ENCODE measurements around the gene SDCCAG8.

The SDCCAG8 gene

GRCh38 chr1:243246916-243247315 is 8.9 kb upstream of the SDCCAG8 start:
- peaks cover 37% of the 10 kb centered on the region for H3K4me1 Mint-ChIP-seq (ENCODE audit: low read depth)
- no peaks in the 10 kb centered on the region for H3K27me3 Mint-ChIP-seq
- H3K27ac Mint-ChIP-seq = no peak overlapping the region

GRCh38 chr1:243247901-243248300 is 7.9 kb upstream of the SDCCAG8 start:
- Mint-ChIP-seq H3K9me3 (ENCODE audit: low read depth) (no peaks in the 10 kb centered on the region), H3K4me3 (no peak overlapping the region), H3K27ac (no peak overlapping the region), H3K36me3 (peaks cover 2% of the 10 kb centered on the region), H3K27me3 (no peaks in the 10 kb centered on the region), H3K4me1 (ENCODE audit: low read depth) (peaks cover 42% of the 10 kb centered on the region)

More at GRCh38 chr1:243246916-243247315, 8.9 kb upstream of the SDCCAG8 start:
- H3K36me3 Mint-ChIP-seq = peaks cover 3% of the 10 kb centered on the region
- no peak overlapping the region for H3K4me3 Mint-ChIP-seq
- H3K9me3 Mint-ChIP-seq (ENCODE audit: low read depth) = no peaks in the 10 kb centered on the region

GRCh38 chr1:243249214-243249613 is 6.6 kb upstream of the SDCCAG8 start:
- Mint-ChIP-seq H3K4me1 (ENCODE audit: low read depth) (peaks cover 49% of the 10 kb centered on the region), H3K27me3 (no peaks in the 10 kb centered on the region), H3K36me3 (no peaks in the 10 kb centered on the region), H3K4me3 (no peak overlapping the region), H3K27ac (no peak overlapping the region), H3K9me3 (ENCODE audit: low read depth) (no peaks in the 10 kb centered on the region)

- H3K4me1 Mint-ChIP-seq (ENCODE audit: low read depth) = peaks cover 48% of the 10 kb centered on the region
- H3K9me3 Mint-ChIP-seq (ENCODE audit: low read depth) = no peaks in the 10 kb centered on the region
- H3K27me3 Mint-ChIP-seq = no peaks in the 10 kb centered on the region
- H3K4me3 Mint-ChIP-seq = no peak overlapping the region
- H3K27ac Mint-ChIP-seq = no peak overlapping the region
- no peaks in the 10 kb centered on the region for H3K36me3 Mint-ChIP-seq
Measured at GRCh38 chr1:243250102-243250501, 5.7 kb upstream of the SDCCAG8 start.

- Mint-ChIP-seq H3K4me3 (no peak overlapping the region), H3K36me3 (no peaks in the 10 kb centered on the region), H3K4me1 (ENCODE audit: low read depth) (peaks cover 52% of the 10 kb centered on the region), H3K27ac (no peak overlapping the region), H3K27me3 (no peaks in the 10 kb centered on the region), H3K9me3 (ENCODE audit: low read depth) (no peaks in the 10 kb centered on the region)
Measured at GRCh38 chr1:243251539-243251938, 4.3 kb upstream of the SDCCAG8 start.

- Mint-ChIP-seq H3K4me3 (peak overlapping the region; percentile 100), H3K36me3 (no peaks in the 10 kb centered on the region), H3K4me1 (ENCODE audit: low read depth) (peaks cover 52% of the 10 kb centered on the region), H3K27me3 (no peaks in the 10 kb centered on the region), H3K9me3 (ENCODE audit: low read depth) (no peaks in the 10 kb centered on the region), H3K27ac (peak overlapping the region; percentile 76)
Measured at GRCh38 chr1:243253211-243253925, 2.5 kb upstream of the SDCCAG8 start.

- Mint-ChIP-seq H3K4me1 (ENCODE audit: low read depth) (peaks cover 49% of the 10 kb centered on the region), H3K36me3 (no peaks in the 10 kb centered on the region), H3K27ac (peak overlapping the region; percentile 76), H3K9me3 (ENCODE audit: low read depth) (no peaks in the 10 kb centered on the region), H3K4me3 (peak overlapping the region; percentile 100), H3K27me3 (no peaks in the 10 kb centered on the region)
Measured at GRCh38 chr1:243253926-243254232, 2.0 kb upstream of the SDCCAG8 start.

GRCh38 chr1:243254233-243254926 is 1.5 kb upstream of the SDCCAG8 start:
- Mint-ChIP-seq H3K4me3 (peak overlapping the region; percentile 100), H3K27me3 (no peaks in the 10 kb centered on the region), H3K9me3 (ENCODE audit: low read depth) (no peaks in the 10 kb centered on the region), H3K27ac (peak overlapping the region; percentile 98), H3K36me3 (no peaks in the 10 kb centered on the region), H3K4me1 (ENCODE audit: low read depth) (peaks cover 50% of the 10 kb centered on the region)

- Mint-ChIP-seq H3K4me3 (peak within 1 kb of the TSS; percentile 100), H3K4me1 (ENCODE audit: low read depth) (peaks cover 52% of the 10 kb centered on the region), H3K9me3 (ENCODE audit: low read depth) (no peaks in the 10 kb centered on the region), H3K27ac (peak within 1 kb of the TSS; percentile 99), H3K36me3 (no peaks in the 10 kb centered on the region), H3K27me3 (no peaks in the 10 kb centered on the region)
Measured at GRCh38 chr1:243254927-243255790, 682 bp upstream of the SDCCAG8 start, which contains the start of gene CEP170. Gene CEP170 (minus strand): TSS chr1:243255281. CDS start chr1:243225280, 30,001 bp downstream.

- H3K4me3 Mint-ChIP-seq = peak overlapping the region; percentile 98
- H3K36me3 Mint-ChIP-seq = peaks cover 3% of the 10 kb centered on the region
- no peaks in the 10 kb centered on the region for H3K27me3 Mint-ChIP-seq
- peaks cover 49% of the 10 kb centered on the region for H3K4me1 Mint-ChIP-seq (ENCODE audit: low read depth)
- H3K9me3 Mint-ChIP-seq (ENCODE audit: low read depth) = no peaks in the 10 kb centered on the region
- H3K27ac Mint-ChIP-seq = peak overlapping the region; percentile 99
Measured at GRCh38 chr1:243256590-243256989, 749 bp downstream of the SDCCAG8 start.

- Mint-ChIP-seq H3K4me1 (ENCODE audit: low read depth) (peaks cover 43% of the 10 kb centered on the region), H3K4me3 (peak overlapping the region; percentile 98), H3K9me3 (ENCODE audit: low read depth) (no peaks in the 10 kb centered on the region), H3K27ac (peak overlapping the region; percentile 3), H3K27me3 (no peaks in the 10 kb centered on the region), H3K36me3 (peaks cover 3% of the 10 kb centered on the region)
Measured at GRCh38 chr1:243257189-243257588, 1.3 kb downstream of the SDCCAG8 start.

- Mint-ChIP-seq H3K9me3 (ENCODE audit: low read depth) (no peaks in the 10 kb centered on the region), H3K36me3 (peaks cover 3% of the 10 kb centered on the region), H3K4me3 (no peak overlapping the region), H3K4me1 (ENCODE audit: low read depth) (peaks cover 33% of the 10 kb centered on the region), H3K27ac (no peak overlapping the region), H3K27me3 (no peaks in the 10 kb centered on the region)
Measured at GRCh38 chr1:243258731-243259130, 2.9 kb downstream of the SDCCAG8 start.

- peaks cover 3% of the 10 kb centered on the region for H3K36me3 Mint-ChIP-seq
- peaks cover 36% of the 10 kb centered on the region for H3K4me1 Mint-ChIP-seq (ENCODE audit: low read depth)
- H3K27ac Mint-ChIP-seq = no peak overlapping the region
- H3K4me3 Mint-ChIP-seq = no peak overlapping the region
- H3K9me3 Mint-ChIP-seq (ENCODE audit: low read depth) = no peaks in the 10 kb centered on the region
- H3K27me3 Mint-ChIP-seq = no peaks in the 10 kb centered on the region
Measured at GRCh38 chr1:243260221-243260880, 4.5 kb downstream of the SDCCAG8 start.

- Mint-ChIP-seq H3K36me3 (peaks cover 3% of the 10 kb centered on the region), H3K27me3 (no peaks in the 10 kb centered on the region), H3K4me1 (ENCODE audit: low read depth) (peaks cover 34% of the 10 kb centered on the region), H3K9me3 (ENCODE audit: low read depth) (no peaks in the 10 kb centered on the region), H3K4me3 (no peak overlapping the region), H3K27ac (no peak overlapping the region)
Measured at GRCh38 chr1:243261390-243261789, 5.5 kb downstream of the SDCCAG8 start.
